Measurements from ENCODE around the gene RHBDL2. TPM values are rescaled to one million over a fixed set of nuclear protein-coding genes. Genes with fewer than 3 reads are reported as not detected.

Gene RHBDL2
- total and polyA plus RNA-seq, 2 donors (not counting 3 experiments of a cell fraction or from before 2014, with no cell fraction given): 0.06 to 1.4 TPM

GRCh38 chr1:38872401-38873026 lies 69.1 kb downstream of the RHBDL2 start:
- intact Hi-C loops (cut with micrococcal nuclease): loop anchor here (1.0 kb wide), 2 partner anchors 13 to 119 kb away; partner anchors contain the start of genes AKIRIN1 and RRAGC
- TSS peak; percentile 56 for BruUV-seq (replicated peaks)
- H3K79me2 ChIP-seq (ENCODE audit: control insufficient read depth, insufficient read depth, low read length): peaks cover 12% of the 10 kb centered on the region

More at GRCh38 chr1:38872401-38873026, 69.1 kb downstream of the RHBDL2 start:
- no peaks in the 10 kb centered on the region for H3K27me3 ChIP-seq (ENCODE audit: control insufficient read depth in 2 of 2, insufficient read depth in 2 of 2, low read length in 2 of 2)
- DNase-seq (ENCODE audit: low read depth, low spot score): no peak
- TF ChIP-seq MYC (IDR thresholded peaks at IDR 0.05; ENCODE audit: low read depth, low read length) (no peak), CTCF (IDR thresholded peaks at IDR 0.05; ENCODE audit: extremely low read depth in 1 of 2, insufficient read depth in 1 of 2, low read depth in 1 of 2, low read length in 2 of 2) (no peak), MAX (IDR thresholded peaks at IDR 0.05; ENCODE audit: insufficient read depth, insufficient read length) (no peak), POLR2AphosphoS5 (IDR thresholded peaks at IDR 0.05; ENCODE audit: insufficient read depth, low read depth, low read length) (no peak), FOS (IDR thresholded peaks at IDR 0.05; ENCODE audit: borderline replicate concordance, insufficient read depth, low read length) (no peak), EZH2 (IDR thresholded peaks at IDR 0.05; ENCODE audit: borderline replicate concordance, low read depth, low read length, severe bottlenecking) (no peak), POLR2A (IDR thresholded peaks at IDR 0.05; ENCODE audit: low read depth, low read length) (no peak), JUN (IDR thresholded peaks at IDR 0.05; ENCODE audit: borderline replicate concordance, insufficient read depth, insufficient read length, low read depth) (no peak), GATA2 (IDR thresholded peaks at IDR 0.05; ENCODE audit: insufficient read depth, insufficient read length, low read depth, low read length) (no peak)
- H4K20me1 ChIP-seq (replicated peaks; ENCODE audit: control insufficient read depth, extremely low read depth, insufficient read depth, low read length): no peaks in the 10 kb centered on the region
- dilution Hi-C loops (cut with MboI; ENCODE audit: extremely low pct_ligation_motif_present, low sequenced_read_pairs): no loop called here
- H3K9me3 ChIP-seq (replicated peaks; ENCODE audit: control insufficient read depth, insufficient read depth, low read length): no peaks in the 10 kb centered on the region
- peaks cover 12% of the 10 kb centered on the region for H3K4me1 ChIP-seq (ENCODE audit: control insufficient read depth, extremely low read depth, insufficient read depth, low read length)
- CTCF ChIA-PET: interaction anchor here (0.6 to 1.3 kb wide), 2 partner anchors 9 to 206 kb away, joined by 3 read pairs; partner anchors contain the start of gene GJA9
- peak overlapping the region; percentile 88 for H3K4me2 ChIP-seq (ENCODE audit: insufficient read depth, low read length)
- H3K9me1 ChIP-seq (replicated peaks; ENCODE audit: control insufficient read depth, extremely low read depth, insufficient read depth, low read length): no peaks in the 10 kb centered on the region
- peak; percentile 50 for FAIRE-seq
- H2AFZ ChIP-seq (ENCODE audit: low read depth, low read length): peak overlapping the region; percentile 90
- peak overlapping the region; percentile 58 for H3K9ac ChIP-seq (replicated peaks; ENCODE audit: extremely low read depth, insufficient read depth, low read length)
- H3K36me3 ChIP-seq (ENCODE audit: control insufficient read depth in 2 of 2, extremely low read depth in 1 of 2, insufficient read depth in 2 of 2, low read length in 2 of 2): no peaks in the 10 kb centered on the region
- peak overlapping the region; percentile 74 to 86 (median 83) for H3K4me3 ChIP-seq (replicated peaks in 1 of 3; ENCODE audit: insufficient read depth in 1 of 3, low read depth in 1 of 3, low read length in 3 of 3)
- POLR2A ChIA-PET: no interaction called here
- H3K27ac ChIP-seq (ENCODE audit: insufficient read depth, low read depth, low read length): peak overlapping the region; percentile 12
